CD4-positive, CD25-positive, alpha-beta regulatory T cell (primary cell): Measurements from ENCODE around the gene OSCP1. TPM values are rescaled to one million over a fixed set of nuclear protein-coding genes. Genes with fewer than 3 reads are reported as not detected.
A peak's percentile ranks its signal among the peaks of the same experiment; 100 is the strongest.

ENCODE experiments used
- ATAC-seq, 2 donors: fragments of 150-1000 bp; cut with Tn5 transposase; one replicate each; pipeline ENCODE4 v1.10.0; 2021; ENCODE audit warnings: low read depth in 2 of 2, moderate number of reproducible peaks in 2 of 2, moderate library complexity in 1 of 2
- DNase-seq, 3 donors: peaks; one replicate each; pipeline versions ENCODE4 v3.0.0 to v3.0.0-alpha.2; 2012 to 2022; ENCODE audit warnings: mixed read lengths in 1 of 3
- H3K27ac ChIP-seq: one replicate; pipeline ENCODE4 v1.7.0; 2013; ENCODE audit warnings: mild to moderate bottlenecking, low read length; ENCODE audit not compliant: insufficient read depth, poor library complexity, severe bottlenecking
- H3K27me3 ChIP-seq: one replicate; pipeline ENCODE4 v1.7.0; 2013; ENCODE audit warnings: low read length; ENCODE audit not compliant: control insufficient read depth, insufficient read depth
- H3K36me3 ChIP-seq: one replicate; pipeline ENCODE4 v1.7.0; 2013; ENCODE audit warnings: mild to moderate bottlenecking, low read length, moderate library complexity; ENCODE audit not compliant: control insufficient read depth, insufficient read depth
- H3K4me1 ChIP-seq: 2 replicates; pipeline ENCODE4 v1.7.0; 2013; ENCODE audit warnings: mild to moderate bottlenecking, low read length; ENCODE audit not compliant: insufficient read depth, control insufficient read depth, poor library complexity, severe bottlenecking
- H3K4me3 ChIP-seq: one replicate; pipeline ENCODE4 v1.7.0; 2013; ENCODE audit warnings: low read depth, mild to moderate bottlenecking, low read length, moderate library complexity
- H3K9me3 ChIP-seq, 2 experiments: 1 replicate in 1 of 2; 2 replicates in 1 of 2; pipeline ENCODE4 v1.7.0; 2013; ENCODE audit warnings: low read length in 2 of 2, mild to moderate bottlenecking in 1 of 2, moderate library complexity in 1 of 2; ENCODE audit not compliant: control insufficient read depth in 2 of 2
- H3K27ac Mint-ChIP-seq, 3 donors: one replicate each; pipeline ENCODE4 v1.8.0; 2020 to 2022; ENCODE audit warnings: mild to moderate bottlenecking in 3 of 3, mixed read lengths in 3 of 3, moderate library complexity in 2 of 3
- H3K27me3 Mint-ChIP-seq: one replicate; pipeline ENCODE4 v1.8.0; 2022; ENCODE audit warnings: mild to moderate bottlenecking, mixed read lengths
- H3K36me3 Mint-ChIP-seq: one replicate; pipeline ENCODE4 v1.8.0; 2020; ENCODE audit warnings: mixed read lengths
- H3K4me1 Mint-ChIP-seq, 4 donors: one replicate each; pipeline ENCODE4 v1.8.0; 2020 to 2022; ENCODE audit warnings: mixed read lengths in 4 of 4, mild to moderate bottlenecking in 1 of 4
- H3K4me3 Mint-ChIP-seq, 4 donors: one replicate each; pipeline ENCODE4 v1.8.0; 2020 to 2022; ENCODE audit warnings: mild to moderate bottlenecking in 4 of 4, mixed read lengths in 4 of 4, moderate library complexity in 3 of 4
- H3K9me3 Mint-ChIP-seq, 7 donors: one replicate each; pipeline ENCODE4 v1.8.0; 2020 to 2022; ENCODE audit warnings: mixed read lengths in 7 of 7, mild to moderate bottlenecking in 3 of 7, moderate library complexity in 2 of 7
- polyA plus RNA-seq, 4 donors: library from polyadenylated mRNA; unstranded; fragments of 300-500 nt; fragmentation: Illumina TruSeq; gene quantifications; one replicate each; pipeline ENCODE4 v1.2.3, GENCODE V29; 2021
- total RNA-seq: library from RNA; stranded (reverse); gene quantifications from one replicate; pipeline ENCODE4 v1.2.3, GENCODE V29; 2022

OSCP1 gene
- total and polyA plus RNA-seq, 5 donors from 2014 or later = 0.35 to 1.8 (median 0.73) TPM; not detected in 1

GRCh38 chr1:36440646-36441045 is 9.6 kb downstream of the OSCP1 start:
- Histone ChIP-seq H3K4me1 (no peaks in the 10 kb centered on the region), H3K4me3 (no peak overlapping the region), H3K36me3 (no peaks in the 10 kb centered on the region), H3K27ac (no peak overlapping the region), H3K27me3 (no peaks in the 10 kb centered on the region), H3K9me3 (no peaks in the 10 kb centered on the region)
- Mint-ChIP-seq H3K4me1 (peaks cover 0 to 2% (median 0%) of the 10 kb centered on the region in 4 donors), H3K27ac (peak overlapping the region in 1 of 3 donors; percentile 54), H3K4me3 (no peak overlapping the region), H3K36me3 (no peaks in the 10 kb centered on the region), H3K9me3 (no peaks in the 10 kb centered on the region), H3K27me3 (no peaks in the 10 kb centered on the region)
- DNase-seq (no peak), ATAC-seq (no peak)

- no peak for ATAC-seq
- H3K9me3 ChIP-seq = no peaks in the 10 kb centered on the region
- Mint-ChIP-seq H3K27ac (no peak overlapping the region), H3K27me3 (no peaks in the 10 kb centered on the region), H3K4me3 (no peak overlapping the region), H3K9me3 (no peaks in the 10 kb centered on the region), H3K36me3 (no peaks in the 10 kb centered on the region), H3K4me1 (peaks cover 0 to 2% (median 0%) of the 10 kb centered on the region in 4 donors)
- no peak overlapping the region for H3K4me3 ChIP-seq
- no peaks in the 10 kb centered on the region for H3K36me3 ChIP-seq
- no peaks in the 10 kb centered on the region for H3K4me1 ChIP-seq
- DNase-seq = no peak
- no peak overlapping the region for H3K27ac ChIP-seq
- H3K27me3 ChIP-seq = no peaks in the 10 kb centered on the region
These were observed 10.2 kb downstream of the OSCP1 start for GRCh38 chr1:36440044-36440443.

- Mint-ChIP-seq H3K4me3 (no peak overlapping the region), H3K4me1 (peaks cover 0 to 2% (median 0%) of the 10 kb centered on the region in 4 donors), H3K27me3 (no peaks in the 10 kb centered on the region), H3K27ac (no peak overlapping the region), H3K36me3 (no peaks in the 10 kb centered on the region), H3K9me3 (no peaks in the 10 kb centered on the region)
- DNase-seq (no peak), ATAC-seq (no peak)
- H3K36me3 ChIP-seq = no peaks in the 10 kb centered on the region
- H3K4me1 ChIP-seq = no peaks in the 10 kb centered on the region
- H3K4me3 ChIP-seq = no peak overlapping the region
- H3K27ac ChIP-seq = no peak overlapping the region
- H3K27me3 ChIP-seq = no peaks in the 10 kb centered on the region
- H3K9me3 ChIP-seq = no peaks in the 10 kb centered on the region
These were observed 11.5 kb downstream of the OSCP1 start for GRCh38 chr1:36438715-36439114.

- DNase-seq = no peak
- no peaks in the 10 kb centered on the region for H3K36me3 ChIP-seq
- no peak overlapping the region for H3K27ac ChIP-seq
- no peaks in the 10 kb centered on the region for H3K27me3 ChIP-seq
- H3K9me3 ChIP-seq = no peaks in the 10 kb centered on the region
- Mint-ChIP-seq H3K27ac (no peak overlapping the region), H3K4me3 (no peak overlapping the region), H3K4me1 (peaks cover 0 to 2% (median 0%) of the 10 kb centered on the region in 4 donors), H3K9me3 (no peaks in the 10 kb centered on the region), H3K27me3 (no peaks in the 10 kb centered on the region), H3K36me3 (no peaks in the 10 kb centered on the region)
- no peaks in the 10 kb centered on the region for H3K4me1 ChIP-seq
- no peak for ATAC-seq
- no peak overlapping the region for H3K4me3 ChIP-seq
These were observed 13.4 kb downstream of the OSCP1 start for GRCh38 chr1:36436821-36437220.

GRCh38 chr1:36433102-36433501 is 17.1 kb downstream of the OSCP1 start:
- Histone ChIP-seq H3K27ac (no peak overlapping the region), H3K27me3 (no peaks in the 10 kb centered on the region), H3K4me1 (no peaks in the 10 kb centered on the region), H3K36me3 (no peaks in the 10 kb centered on the region), H3K9me3 (no peaks in the 10 kb centered on the region), H3K4me3 (no peak overlapping the region)
- H3K27ac Mint-ChIP-seq = peak overlapping the region in 1 of 3 donors; percentile 54
- no peak for ATAC-seq
- H3K4me3 Mint-ChIP-seq = no peak overlapping the region
- no peaks in the 10 kb centered on the region for H3K9me3 Mint-ChIP-seq
- DNase-seq = no peak
- peaks cover 5% of the 10 kb centered on the region for H3K27me3 Mint-ChIP-seq
- H3K36me3 Mint-ChIP-seq = no peaks in the 10 kb centered on the region
- H3K4me1 Mint-ChIP-seq = no peaks in the 10 kb centered on the region

- Mint-ChIP-seq H3K4me1 (no peaks in the 10 kb centered on the region), H3K27me3 (peaks cover 5% of the 10 kb centered on the region), H3K36me3 (no peaks in the 10 kb centered on the region), H3K9me3 (no peaks in the 10 kb centered on the region), H3K4me3 (no peak overlapping the region), H3K27ac (no peak overlapping the region)
- H3K4me3 ChIP-seq = no peak overlapping the region
- no peaks in the 10 kb centered on the region for H3K27me3 ChIP-seq
- no peak overlapping the region for H3K27ac ChIP-seq
- no peaks in the 10 kb centered on the region for H3K9me3 ChIP-seq
- H3K4me1 ChIP-seq = no peaks in the 10 kb centered on the region
- DNase-seq = no peak
- ATAC-seq = no peak
- H3K36me3 ChIP-seq = no peaks in the 10 kb centered on the region
These were observed 17.6 kb downstream of the OSCP1 start for GRCh38 chr1:36432616-36433015.

GRCh38 chr1:36425791-36426190 is 24.5 kb downstream of the OSCP1 start:
- Mint-ChIP-seq H3K4me3 (no peak overlapping the region), H3K4me1 (peaks cover 0 to 6% (median 3%) of the 10 kb centered on the region in 4 donors), H3K27ac (peak overlapping the region in 1 of 3 donors; percentile 4), H3K27me3 (peaks cover 5% of the 10 kb centered on the region), H3K36me3 (no peaks in the 10 kb centered on the region), H3K9me3 (peaks cover 0 to 1% (median 0%) of the 10 kb centered on the region in 7 donors)
- no peak for DNase-seq
- Histone ChIP-seq H3K9me3 (no peaks in the 10 kb centered on the region), H3K36me3 (no peaks in the 10 kb centered on the region), H3K4me3 (no peak overlapping the region), H3K27me3 (no peaks in the 10 kb centered on the region), H3K4me1 (no peaks in the 10 kb centered on the region), H3K27ac (no peak overlapping the region)
- ATAC-seq = no peak

GRCh38 chr1:36421649-36422048 is 28.6 kb downstream of the OSCP1 start:
- Histone ChIP-seq H3K4me1 (peaks cover 7% of the 10 kb centered on the region), H3K36me3 (no peaks in the 10 kb centered on the region), H3K9me3 (no peaks in the 10 kb centered on the region), H3K27me3 (no peaks in the 10 kb centered on the region), H3K27ac (no peak overlapping the region), H3K4me3 (no peak overlapping the region)
- Mint-ChIP-seq H3K9me3 (peaks cover 0 to 1% (median 0%) of the 10 kb centered on the region in 7 donors), H3K4me3 (no peak overlapping the region), H3K36me3 (no peaks in the 10 kb centered on the region), H3K4me1 (peaks cover 0 to 13% (median 8%) of the 10 kb centered on the region in 4 donors), H3K27ac (peak overlapping the region in 1 of 3 donors; percentile 85), H3K27me3 (no peaks in the 10 kb centered on the region)
- DNase-seq (no peak), ATAC-seq (no peak)
